ENCODE measurements around the gene STPG4. TPM values are rescaled to one million over a fixed set of nuclear protein-coding genes. Genes with fewer than 3 reads are reported as not detected.

The STPG4 gene
- polyA plus RNA-seq, 1 of the 3 experiments (the other 2 are of a cell fraction), result 0.20 TPM

DNA sequence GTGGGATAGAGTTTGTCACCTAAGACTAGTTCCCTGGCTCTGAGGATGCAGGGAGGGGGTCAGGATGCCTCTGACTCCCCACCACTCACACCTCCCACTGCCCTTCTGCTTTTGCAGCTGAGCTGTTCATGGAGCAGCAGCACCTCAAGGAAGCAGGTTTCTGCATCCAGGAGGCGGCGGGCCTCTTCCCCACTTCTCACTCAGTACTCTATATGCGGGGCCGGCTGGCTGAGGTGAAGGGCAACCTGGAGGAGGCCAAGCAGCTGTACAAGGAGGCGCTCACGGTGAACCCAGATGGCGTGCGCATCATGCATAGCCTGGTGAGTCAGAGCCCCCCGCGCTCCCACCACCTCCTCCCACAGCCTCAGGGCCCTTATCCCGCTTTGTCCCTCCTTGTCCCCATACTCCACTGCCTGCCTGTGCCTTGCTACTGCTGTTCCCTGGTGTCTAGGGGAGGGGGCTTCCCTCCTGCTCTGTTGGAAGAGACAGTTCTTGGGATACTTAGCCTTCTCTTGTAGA, 94.4 kb downstream of the STPG4 start:
- H3K9me3 ChIP-seq, result no peaks in the 10 kb centered on the region
- no peaks in the 10 kb centered on the region for H4K20me1 ChIP-seq (ENCODE audit: insufficient read depth)
- DNase-seq, result no peak
- no peaks in the 10 kb centered on the region for H3K27me3 ChIP-seq (ENCODE audit: insufficient read depth)
- TF ChIP-seq GATA2 (CRISPR knock-in tag; IDR thresholded peaks at IDR 0.05) (no peak), JUND (IDR thresholded peaks at IDR 0.05) (no peak), USF2 (IDR thresholded peaks at IDR 0.05; ENCODE audit: borderline replicate concordance, low read depth, low read length) (no peak), GABPA (IDR thresholded peaks at IDR 0.05; ENCODE audit: low read depth) (no peak), EP300 (IDR thresholded peaks at IDR 0.05; ENCODE audit: borderline replicate concordance in 1 of 2, low read depth in 1 of 2, low read length in 1 of 2) (no peak), NRF1 (IDR thresholded peaks at IDR 0.05; ENCODE audit: low read depth, low read length) (no peak), FOXJ3 (CRISPR knock-in tag; IDR thresholded peaks at IDR 0.05) (no peak), RXRA (IDR thresholded peaks at IDR 0.05; ENCODE audit: borderline replicate concordance, low read depth) (no peak), RCOR1 (IDR thresholded peaks at IDR 0.05; ENCODE audit: low read length) (no peak), USF1 (IDR thresholded peaks at IDR 0.05; ENCODE audit: borderline replicate concordance, low read depth) (no peak), CHD2 (IDR thresholded peaks at IDR 0.05; ENCODE audit: low read length, partially characterized antibody) (no peak), NFIC (IDR thresholded peaks at IDR 0.05; ENCODE audit: borderline replicate concordance) (no peak), FOSL2 (IDR thresholded peaks at IDR 0.05; ENCODE audit: borderline replicate concordance, low read depth) (no peak), MXI1 (IDR thresholded peaks at IDR 0.05; ENCODE audit: low read depth, low read length) (no peak), TCF12 (IDR thresholded peaks at IDR 0.05) (no peak), POLR2AphosphoS5 (IDR thresholded peaks at IDR 0.05; ENCODE audit: low read depth, low read length) (no peak)
- TF ChIP-seq, protein P1, sequence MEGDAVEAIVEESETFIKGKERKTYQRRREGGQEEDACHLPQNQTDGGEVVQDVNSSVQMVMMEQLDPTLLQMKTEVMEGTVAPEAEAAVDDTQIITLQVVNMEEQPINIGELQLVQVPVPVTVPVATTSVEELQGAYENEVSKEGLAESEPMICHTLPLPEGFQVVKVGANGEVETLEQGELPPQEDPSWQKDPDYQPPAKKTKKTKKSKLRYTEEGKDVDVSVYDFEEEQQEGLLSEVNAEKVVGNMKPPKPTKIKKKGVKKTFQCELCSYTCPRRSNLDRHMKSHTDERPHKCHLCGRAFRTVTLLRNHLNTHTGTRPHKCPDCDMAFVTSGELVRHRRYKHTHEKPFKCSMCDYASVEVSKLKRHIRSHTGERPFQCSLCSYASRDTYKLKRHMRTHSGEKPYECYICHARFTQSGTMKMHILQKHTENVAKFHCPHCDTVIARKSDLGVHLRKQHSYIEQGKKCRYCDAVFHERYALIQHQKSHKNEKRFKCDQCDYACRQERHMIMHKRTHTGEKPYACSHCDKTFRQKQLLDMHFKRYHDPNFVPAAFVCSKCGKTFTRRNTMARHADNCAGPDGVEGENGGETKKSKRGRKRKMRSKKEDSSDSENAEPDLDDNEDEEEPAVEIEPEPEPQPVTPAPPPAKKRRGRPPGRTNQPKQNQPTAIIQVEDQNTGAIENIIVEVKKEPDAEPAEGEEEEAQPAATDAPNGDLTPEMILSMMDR (IDR thresholded peaks at IDR 0.05), result no peak
- TF ChIP-seq, protein P2, sequence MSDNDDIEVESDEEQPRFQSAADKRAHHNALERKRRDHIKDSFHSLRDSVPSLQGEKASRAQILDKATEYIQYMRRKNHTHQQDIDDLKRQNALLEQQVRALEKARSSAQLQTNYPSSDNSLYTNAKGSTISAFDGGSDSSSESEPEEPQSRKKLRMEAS (IDR thresholded peaks at IDR 0.05; ENCODE audit: low read depth), result no peak
- peak overlapping the region; percentile 97 to 100; a peak in 3 of 4 replicates for H3K27ac ChIP-seq (ENCODE audit: low read depth in 2 of 2, low read length in 1 of 2)
- WGBS (ENCODE audit: low lambda C conversion rate), result 100% methylated on average over 7 of the region's 11 CpGs
- H3K4me3 ChIP-seq (ENCODE audit: low read depth in 2 of 2, low read length in 1 of 2), result no peak overlapping the region
- H3K4me2 ChIP-seq, result no peak overlapping the region
- H3K79me2 ChIP-seq (ENCODE audit: insufficient read depth), result peaks cover 5% of the 10 kb centered on the region; the same call in 1 of the 2 replicates
- no peaks in the 10 kb centered on the region for H3K9me2 ChIP-seq
- ChIA-PET CTCF (interaction anchor here (1.7 to 6.1 kb wide), 5 partner anchors 26 to 262 kb away, joined by 7 to 33 read pairs (median 22); no protein-coding TSS in a partner anchor), POLR2A (interaction anchor here (2.2 to 2.4 kb wide), 2 partner anchors 17 to 60 kb away, joined by 9 to 14 read pairs; no protein-coding TSS in a partner anchor)
- no peak overlapping the region for H3K9ac ChIP-seq
- H3K36me3 ChIP-seq (replicated peaks in 1 of 2; ENCODE audit: control insufficient read depth in 1 of 2, insufficient read depth in 2 of 2, low read length in 1 of 2), result peaks cover 0 to 3% of the 10 kb centered on the region in 2 experiments
- no peak overlapping the region for H2AFZ ChIP-seq (ENCODE audit: low read depth)
- H3F3A ChIP-seq (replicated peaks; ENCODE audit: insufficient read depth), result peaks cover 45% of the 10 kb centered on the region
- H3K4me1 ChIP-seq (ENCODE audit: control insufficient read depth in 1 of 2, insufficient read depth in 2 of 2, low read depth in 1 of 2, low read length in 1 of 2), result peaks cover 56 to 92% of the 10 kb centered on the region in 2 experiments

Data from SK-N-SH (cell line).